HG03354 (cell line): ENCODE measurements around the gene ZNF423.

Experiments
- ATAC-seq: cut with Tn5 transposase; IDR thresholded peaks from one replicate; pipeline ENCODE4 v1.9.1; 2021; ENCODE audit warnings: mild to moderate bottlenecking; ENCODE audit not compliant: unreplicated experiment, poor library complexity, severe bottlenecking

The ZNF423 gene

DNA sequence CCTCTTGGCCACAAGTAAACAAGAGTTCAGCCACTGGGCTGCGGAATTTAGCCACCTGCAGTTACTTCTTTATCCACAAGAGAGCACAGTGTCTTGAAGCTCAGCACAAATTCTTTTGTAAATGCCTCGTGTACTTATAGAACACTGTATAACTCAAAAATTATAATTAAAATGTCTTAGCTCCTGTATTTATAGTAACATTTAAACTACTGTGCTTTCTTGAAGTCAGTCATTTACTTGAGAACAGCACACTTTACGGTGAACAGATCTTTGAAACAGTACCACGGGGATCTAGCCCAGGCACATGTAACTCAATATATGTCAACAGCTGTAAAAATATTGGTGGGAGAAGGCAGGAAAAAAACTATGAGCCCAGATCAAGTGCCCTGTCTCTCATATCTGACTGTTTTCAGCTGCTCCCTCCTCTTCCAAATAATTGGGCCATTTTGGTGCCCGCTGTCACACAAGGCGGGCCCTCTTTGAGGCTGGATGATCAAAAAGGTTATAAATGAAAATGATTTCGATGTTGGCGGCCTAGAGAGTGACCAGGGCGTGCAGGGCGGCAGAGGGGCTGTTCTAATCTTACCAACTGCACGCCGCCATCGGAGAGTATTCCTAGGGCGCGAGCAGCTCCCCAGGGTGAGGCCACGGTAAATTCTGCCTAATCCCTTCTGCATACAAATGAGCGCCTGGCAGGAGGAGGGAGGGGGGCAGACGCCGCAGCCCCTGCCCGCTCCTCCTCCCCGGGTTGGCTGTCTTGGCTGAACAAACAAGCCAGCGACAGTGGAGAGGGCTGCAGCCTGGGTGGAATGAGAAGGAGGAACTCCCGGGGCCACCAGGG, 299.1 kb downstream of the ZNF423 start:
- ATAC-seq = no peak

DNA sequence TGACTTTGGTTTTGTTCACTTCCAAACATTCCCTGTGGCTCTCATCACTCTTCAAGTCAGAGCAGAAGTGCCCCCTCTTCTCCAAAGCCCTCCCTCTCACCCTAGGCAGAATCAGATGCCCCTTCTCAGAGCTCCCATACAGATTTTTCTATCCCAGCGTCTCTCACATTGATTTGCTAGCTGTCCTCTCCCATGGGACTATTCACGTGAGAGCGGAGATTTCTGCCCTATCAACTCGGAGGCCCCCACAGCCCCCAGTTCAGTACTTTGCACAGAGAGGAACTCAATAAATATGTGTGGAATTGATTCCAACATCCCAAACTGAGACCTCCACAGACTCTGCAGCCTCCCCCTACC, 299.7 kb downstream of the ZNF423 start:
- no peak for ATAC-seq

DNA sequence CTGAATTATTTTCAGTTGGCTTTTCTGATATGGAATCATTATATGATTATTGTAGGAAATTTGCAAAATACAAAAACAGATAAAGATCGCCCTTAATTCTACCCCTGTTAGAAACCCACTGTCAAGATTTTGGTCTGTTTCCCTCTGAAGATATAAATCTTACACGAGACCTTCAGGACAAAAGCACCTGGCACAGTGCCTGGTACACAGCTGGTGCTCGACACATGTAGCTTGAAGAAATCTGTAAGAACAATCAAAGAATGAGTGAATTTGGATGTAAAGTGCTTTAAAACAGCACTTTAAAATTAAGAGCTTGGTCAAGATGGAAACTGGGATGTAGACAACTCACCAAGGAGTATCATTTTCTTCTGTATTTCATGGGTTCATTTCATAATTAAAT, 301.2 kb downstream of the ZNF423 start:
- no peak for ATAC-seq

DNA sequence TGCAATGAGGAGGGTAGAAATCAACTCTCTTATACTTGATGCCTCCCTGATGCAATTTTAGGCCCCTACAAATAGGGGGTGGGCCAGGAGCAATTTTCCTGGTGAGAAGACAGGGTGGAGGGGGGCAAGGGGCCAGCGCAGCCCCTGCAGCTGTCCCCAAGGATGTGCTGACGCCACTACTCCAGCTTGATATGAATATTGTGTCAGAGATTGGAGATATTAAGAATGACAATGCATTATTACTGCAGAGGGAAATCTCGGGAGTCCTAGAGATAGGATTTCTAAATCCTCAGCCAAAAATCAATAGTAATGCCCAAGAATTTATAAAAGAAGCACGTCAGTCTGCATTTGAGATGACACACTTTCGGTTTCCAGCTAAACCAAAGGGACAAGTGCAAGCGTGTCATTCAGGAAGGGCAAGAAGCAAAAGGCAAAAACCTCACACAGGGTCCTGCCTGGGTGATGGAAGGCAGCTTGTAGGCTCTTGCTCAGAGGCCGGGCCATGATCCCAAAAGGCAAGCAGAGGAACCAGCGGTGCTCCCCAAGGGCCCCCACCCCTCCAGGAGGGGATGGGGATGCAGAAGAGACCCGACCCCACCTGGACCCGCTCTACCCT, 303.5 kb downstream of the ZNF423 start:
- no peak for ATAC-seq

DNA sequence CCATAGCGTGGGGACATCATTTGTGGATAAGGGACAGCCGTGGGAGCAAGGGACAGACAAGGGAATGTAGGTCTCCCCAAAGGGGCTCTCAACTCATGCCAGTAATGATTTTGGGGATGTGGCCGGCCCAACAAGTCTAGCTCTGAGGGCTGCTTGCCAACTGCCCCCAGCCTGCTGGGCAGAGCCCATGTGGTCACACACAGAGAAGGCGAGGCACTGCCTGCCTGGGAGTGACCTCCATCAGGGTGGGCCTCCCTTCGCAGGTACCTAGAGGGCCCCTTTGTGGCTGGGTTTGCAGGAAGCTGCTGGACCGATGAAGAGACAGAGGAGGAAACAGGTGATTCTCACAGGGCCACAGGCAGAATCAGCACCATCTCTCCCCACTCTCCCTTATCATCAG, 305.2 kb downstream of the ZNF423 start:
- no peak for ATAC-seq

DNA sequence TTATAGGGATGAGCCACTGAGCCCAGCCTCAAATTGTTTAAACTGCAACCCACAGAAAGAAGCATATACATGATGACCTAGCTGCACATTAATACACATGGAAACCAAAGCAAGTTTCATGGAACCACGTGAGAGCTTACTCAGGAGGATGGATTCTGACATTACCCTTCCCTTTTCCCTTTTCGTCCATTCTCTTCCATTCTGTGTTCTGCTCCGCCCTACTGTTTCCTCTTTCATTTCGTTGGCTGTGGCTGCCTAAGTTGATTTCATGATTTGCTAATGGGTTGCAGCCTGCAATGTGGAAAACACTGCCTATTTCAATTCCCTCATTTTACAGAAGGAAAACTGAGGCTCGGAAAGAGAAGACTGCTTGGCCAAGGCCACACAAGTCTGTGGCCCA, 305.8 kb downstream of the ZNF423 start:
- ATAC-seq = no peak

DNA sequence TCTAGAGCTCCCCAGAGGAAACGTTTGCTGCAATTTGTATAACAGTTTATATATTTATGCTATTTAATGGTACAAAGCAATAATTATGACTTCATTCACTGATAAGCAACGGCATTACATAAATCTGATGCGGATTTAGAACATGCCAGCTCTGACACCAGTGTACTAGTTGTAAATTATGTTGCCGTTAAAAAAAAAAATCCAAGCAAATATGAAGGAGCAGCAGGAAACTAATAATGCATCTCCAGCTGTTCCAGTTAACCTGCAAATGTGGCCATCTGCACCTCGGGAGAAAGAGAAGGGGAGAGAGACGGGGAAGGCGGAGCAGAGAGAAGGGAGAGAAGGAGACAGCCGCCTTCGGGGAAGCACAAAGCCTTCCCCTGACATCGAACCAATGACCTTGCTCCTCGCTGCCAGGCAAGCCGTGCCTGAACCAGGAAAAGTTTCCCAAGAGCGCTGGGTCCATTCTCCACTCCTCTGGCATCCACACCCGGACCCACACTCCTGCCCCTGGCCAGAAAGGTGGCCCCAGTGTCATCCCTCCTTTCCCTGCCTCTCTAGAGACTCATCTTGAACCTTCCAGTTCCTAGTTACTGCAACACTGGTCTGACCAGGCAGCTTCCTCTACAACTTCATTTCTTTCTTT, 307.5 kb downstream of the ZNF423 start:
- ATAC-seq = no peak

DNA sequence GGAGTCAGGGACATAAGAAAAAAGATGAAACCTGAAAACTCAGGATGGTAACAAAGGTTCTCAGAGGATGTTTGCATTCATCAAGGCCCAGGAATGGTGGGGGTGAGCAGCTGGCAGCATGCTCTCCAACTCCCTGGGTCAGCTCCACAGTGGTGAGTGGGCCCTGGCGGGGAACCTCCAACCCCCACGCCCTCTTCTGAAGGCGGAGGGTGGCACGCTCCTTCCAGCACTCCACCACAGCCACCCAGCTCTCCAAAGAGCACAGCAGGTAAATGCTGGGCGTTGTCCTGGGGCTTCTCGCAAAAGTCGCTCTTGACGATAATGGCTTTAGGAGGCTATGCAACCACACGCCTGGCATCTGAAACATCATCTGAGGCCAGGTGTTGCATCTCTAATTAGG, 308.5 kb downstream of the ZNF423 start:
- no peak for ATAC-seq

DNA sequence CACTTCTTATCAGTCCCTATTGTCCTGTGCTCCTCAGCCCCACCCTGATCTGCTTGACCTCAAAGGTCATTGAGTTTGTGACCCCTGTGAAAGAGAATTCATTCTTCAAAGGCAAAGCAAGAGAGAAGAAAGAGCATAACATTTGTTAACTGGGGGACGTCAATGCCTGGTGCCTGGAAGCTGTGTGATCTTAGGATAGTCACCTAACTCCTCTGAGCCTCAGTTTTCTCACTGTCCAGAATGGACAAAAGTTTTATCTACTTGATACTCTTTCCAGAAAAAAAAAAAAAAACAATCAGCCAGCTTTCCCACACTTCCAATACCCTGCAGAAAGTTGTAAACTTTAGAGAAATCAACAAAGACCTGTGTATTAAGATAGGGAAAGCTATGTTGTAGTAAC, 309.2 kb downstream of the ZNF423 start:
- ATAC-seq = no peak

DNA sequence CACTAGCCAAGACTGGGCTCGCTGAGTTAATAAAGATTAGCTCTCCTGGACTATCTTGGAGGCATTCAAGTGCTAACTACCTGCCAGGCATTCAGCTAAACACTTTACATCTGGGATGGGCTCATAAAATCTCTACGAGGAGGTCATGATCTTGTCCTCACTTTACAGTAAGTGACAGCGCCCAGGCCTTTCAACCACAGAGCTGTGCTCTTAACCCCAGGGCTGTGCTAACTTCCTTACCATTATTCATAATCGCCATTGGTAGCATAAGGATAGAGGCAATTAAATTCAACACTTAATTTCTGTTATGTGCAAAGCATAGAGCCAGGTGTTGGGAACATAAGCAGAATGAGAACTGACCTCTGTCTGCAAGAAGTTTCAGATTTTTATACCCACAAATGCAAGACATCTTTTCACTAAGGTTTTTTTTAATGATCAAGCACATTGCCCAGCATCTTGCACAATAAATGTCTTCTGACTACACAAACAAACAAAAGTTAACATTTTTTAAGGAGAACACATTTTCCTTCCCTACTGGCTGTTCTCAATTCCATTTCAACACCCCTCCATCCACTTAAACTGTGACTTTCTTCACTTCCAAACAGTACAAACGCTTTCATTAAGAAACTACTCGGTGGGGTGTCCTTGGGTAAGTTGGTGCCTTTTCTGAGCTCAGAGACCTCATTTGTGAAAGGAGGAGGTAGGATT, 310.0 kb downstream of the ZNF423 start:
- no peak for ATAC-seq

DNA sequence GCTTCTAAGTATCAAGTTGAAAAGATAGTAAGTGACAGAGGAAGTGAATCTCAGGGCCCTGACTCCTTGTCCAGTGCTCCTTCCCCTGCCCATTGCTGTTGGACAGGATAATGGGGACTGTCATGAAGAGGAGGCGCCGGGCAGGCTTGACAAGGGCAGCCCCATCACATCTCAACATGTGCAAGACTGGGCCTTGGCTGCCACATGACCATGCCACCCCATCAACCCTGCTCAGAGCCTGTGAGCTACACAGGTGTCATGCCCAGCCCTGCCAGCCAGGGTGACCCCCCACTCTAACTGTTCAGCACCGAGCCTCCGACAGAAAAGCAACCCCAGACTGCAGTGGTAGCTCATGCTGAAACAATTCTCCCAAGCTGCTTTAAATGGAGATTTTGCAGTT, 310.7 kb downstream of the ZNF423 start:
- no peak for ATAC-seq

DNA sequence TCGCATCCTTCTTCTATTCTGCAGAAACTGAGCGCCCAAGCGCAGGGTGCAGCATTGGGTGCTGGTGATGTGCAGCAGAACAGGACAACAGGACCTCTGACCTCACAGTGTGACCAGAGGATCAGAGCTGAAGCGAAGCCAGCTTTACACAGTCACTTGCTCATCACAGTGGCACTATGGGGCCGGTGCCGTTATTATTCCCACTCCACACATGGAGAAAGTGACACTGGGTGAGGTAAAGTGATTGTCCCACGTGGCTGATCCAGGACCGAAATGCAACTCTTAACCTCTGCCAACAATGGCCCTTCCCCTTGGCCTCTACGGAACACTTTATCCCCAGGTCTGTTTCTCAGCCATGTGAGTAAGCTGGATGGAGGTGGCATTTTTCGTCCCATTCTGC, 311.1 kb downstream of the ZNF423 start:
- no peak for ATAC-seq

DNA sequence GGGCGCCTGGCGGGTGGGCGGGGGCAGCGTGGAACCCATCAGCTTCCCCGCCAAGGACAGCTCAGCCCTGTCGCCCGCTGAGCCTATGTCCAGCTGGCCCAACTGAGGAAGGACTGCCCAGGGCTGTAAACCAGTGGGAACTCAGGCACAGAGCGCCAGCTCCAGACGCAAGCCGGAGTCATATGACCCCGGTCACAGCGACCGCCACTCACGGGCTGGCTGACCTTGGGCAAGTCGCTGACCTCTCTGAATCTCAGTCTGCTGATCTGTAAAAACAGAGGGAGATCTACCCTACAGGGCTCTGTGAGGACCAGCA, 312.3 kb downstream of the ZNF423 start:
- ATAC-seq = no peak

DNA sequence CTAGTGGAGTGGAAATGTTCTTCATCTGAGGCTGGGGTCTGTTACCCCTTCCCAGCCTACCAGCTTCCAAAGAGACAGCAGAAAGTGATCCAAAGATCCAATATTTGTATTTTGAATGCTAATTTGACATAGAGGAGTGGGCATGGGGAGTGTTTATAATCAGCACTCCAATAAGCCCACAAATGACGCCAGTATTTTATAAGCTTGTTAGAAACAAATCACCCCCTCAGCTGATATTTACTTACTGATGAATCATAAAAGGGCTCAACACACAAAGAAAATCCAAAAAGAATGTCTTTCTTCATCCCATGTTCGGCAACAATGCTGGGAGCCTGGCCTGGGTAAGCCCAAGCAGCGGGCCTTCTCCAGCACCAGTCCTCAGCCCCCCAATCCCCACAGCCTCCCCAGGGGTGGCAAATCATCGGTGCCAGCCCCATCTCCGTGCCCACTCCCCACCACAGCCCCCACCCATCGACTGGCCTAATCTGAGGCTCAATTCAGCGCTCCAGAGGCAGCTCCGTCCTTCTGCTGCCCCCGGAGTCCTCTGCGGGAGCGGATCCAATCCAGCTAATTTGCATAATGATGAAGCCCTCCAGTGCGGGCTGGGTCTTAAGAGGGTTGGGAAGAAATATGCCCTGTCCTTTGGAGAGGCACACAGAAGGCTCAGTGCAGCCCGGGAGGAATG, 312.8 kb downstream of the ZNF423 start:
- no peak for ATAC-seq

DNA sequence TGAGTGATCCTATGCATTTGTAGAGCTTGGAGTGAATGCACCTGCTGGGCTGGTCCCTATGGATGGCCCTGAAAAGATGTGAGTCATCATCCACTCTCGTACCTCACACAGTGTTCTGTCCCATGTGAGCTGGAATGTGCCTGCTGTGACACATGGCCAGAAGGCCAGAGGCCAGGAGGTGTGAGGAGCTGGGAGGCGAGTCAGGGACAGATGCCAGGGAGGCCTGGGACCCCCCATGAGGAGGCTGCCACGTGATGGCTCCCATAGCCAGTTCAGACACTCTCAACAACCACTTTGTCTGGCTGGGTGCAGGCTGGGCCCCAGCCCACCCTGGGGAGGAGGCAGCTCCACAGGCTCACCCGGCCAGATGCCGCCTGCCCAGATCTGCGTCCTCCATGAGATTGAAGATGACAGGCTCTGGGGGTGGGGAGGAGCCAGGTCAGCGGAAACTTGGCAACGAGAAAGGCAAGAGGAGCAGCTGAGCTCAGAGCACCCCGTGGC, 313.5 kb downstream of the ZNF423 start:
- ATAC-seq = no peak

DNA sequence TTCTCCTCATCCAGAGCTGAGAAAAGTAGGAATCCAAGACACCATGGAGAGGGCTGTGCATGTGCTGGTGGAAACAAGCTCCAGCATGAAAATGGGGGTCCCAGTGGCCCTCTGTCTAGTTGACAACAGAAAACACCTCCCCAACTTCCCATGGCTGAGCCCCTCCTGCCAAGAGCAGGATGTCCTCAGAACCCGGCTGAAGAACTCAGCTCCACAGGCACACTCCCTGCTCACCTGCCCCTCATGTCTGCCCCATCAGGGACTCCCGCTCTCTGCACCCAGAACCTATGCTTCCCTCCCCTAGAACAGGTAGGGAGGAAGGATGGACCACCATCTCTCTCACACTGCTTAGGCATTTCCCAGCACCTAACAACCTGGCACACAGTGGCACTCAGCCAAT, 315.1 kb downstream of the ZNF423 start:
- no peak for ATAC-seq

DNA sequence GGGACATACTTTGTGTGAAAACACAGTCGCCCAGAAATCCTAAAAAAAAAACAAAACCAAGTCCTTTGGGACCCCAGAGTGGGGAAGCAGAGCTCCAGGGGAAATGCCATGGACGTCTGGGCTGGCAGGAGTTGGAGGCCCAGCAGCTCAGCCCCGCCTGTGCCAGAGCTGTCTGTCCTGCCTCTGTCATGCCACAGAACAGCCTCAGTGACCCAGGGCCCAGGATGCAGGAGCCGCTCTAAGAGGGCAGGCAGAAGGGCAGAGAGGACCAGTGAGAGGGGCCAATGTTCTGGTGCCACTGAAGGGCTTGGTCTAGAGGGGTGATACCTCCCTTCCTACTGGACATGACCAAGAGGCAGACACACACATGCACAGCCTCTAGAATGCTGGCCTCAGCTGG, 316.2 kb downstream of the ZNF423 start:
- ATAC-seq = no peak

DNA sequence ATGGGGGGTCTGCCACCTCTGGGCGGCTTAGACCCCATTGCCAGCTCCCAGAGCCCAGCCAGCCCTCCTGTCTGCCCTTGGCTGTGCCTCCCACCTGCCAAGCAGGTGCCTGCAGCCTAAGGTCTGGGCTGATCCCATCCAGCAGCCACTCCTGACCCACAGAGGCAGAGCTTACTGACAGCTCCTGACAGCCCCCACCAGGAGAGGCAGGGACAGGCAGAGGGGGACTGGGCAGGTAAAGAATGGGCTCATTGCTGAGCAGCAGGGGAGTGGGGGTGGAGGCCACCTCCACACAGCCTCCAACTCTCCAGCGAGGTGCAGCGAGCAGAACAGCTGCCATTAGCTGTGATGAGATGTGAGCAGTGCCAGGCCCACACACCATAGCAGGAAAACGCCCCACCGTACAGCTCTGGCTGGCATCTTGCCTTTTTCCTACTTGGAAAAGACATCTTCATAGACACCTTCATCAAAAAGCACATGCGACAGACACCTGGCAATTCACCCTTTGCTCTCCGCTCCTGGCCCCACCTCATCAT, 317.9 kb downstream of the ZNF423 start:
- no peak for ATAC-seq

DNA sequence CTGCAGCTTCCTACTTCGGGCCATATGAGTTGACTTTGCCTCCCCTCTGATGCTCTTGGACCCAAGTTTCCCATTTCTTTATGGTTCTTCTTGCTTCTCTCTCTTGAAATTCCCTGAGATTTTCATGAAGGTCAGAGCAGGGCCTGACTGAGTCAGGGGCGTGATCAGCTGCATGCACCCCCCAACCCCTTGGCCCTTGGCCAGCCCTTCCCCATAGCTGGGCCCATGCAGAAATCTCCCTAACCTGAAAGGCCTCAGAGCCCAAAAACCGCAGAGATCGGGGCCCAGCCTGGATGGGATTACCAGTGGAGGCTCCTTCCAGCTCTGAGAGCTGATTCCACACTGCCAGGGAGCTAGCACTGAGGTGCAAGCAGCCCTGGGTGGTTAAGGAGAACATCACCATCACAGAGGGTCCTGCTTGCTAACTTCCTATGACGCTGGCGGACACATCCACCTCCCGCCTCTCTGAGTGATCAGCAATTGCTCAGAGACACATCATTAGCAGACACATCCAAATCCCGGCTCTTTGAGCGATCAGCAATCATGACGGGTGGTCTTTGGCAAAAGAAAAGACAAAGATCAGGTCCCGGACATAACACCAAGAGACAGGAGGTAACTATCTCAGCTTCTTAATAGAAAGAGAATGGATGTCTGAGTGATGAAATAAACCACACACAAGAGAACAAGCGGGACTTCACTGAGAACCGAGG, 320.9 kb downstream of the ZNF423 start:
- no peak for ATAC-seq
